Testis (tissue), 2 donors: ENCODE data around the gene NARF.

ENCODE experiments used
- POLR2A ChIP-seq: fragments of 450-650 bp; IDR thresholded peaks from one replicate; pipeline ENCODE4 v1.6.1; 2017; ENCODE audit warnings: antibody characterized with exemption, mild to moderate bottlenecking, moderate library complexity
- TF ChIP-seq, protein P1 (sequence below), 3 experiments: fragments of 450-650 bp in 2 of 3; fragments of 200-600 bp in 1 of 3; sonication (generic) in 1 of 3; IDR thresholded peaks; one replicate each; pipeline ENCODE4 v1.5.1; 2016 to 2019; ENCODE audit warnings: antibody characterized with exemption in 3 of 3, mild to moderate bottlenecking in 2 of 3, moderate library complexity in 1 of 3

GRCh38 chr17:82474223-82475010 lies 15.9 kb downstream of the NARF start:
- TF ChIP-seq POLR2A = no peak
- TF ChIP-seq, protein P1, sequence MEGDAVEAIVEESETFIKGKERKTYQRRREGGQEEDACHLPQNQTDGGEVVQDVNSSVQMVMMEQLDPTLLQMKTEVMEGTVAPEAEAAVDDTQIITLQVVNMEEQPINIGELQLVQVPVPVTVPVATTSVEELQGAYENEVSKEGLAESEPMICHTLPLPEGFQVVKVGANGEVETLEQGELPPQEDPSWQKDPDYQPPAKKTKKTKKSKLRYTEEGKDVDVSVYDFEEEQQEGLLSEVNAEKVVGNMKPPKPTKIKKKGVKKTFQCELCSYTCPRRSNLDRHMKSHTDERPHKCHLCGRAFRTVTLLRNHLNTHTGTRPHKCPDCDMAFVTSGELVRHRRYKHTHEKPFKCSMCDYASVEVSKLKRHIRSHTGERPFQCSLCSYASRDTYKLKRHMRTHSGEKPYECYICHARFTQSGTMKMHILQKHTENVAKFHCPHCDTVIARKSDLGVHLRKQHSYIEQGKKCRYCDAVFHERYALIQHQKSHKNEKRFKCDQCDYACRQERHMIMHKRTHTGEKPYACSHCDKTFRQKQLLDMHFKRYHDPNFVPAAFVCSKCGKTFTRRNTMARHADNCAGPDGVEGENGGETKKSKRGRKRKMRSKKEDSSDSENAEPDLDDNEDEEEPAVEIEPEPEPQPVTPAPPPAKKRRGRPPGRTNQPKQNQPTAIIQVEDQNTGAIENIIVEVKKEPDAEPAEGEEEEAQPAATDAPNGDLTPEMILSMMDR (IDR thresholded peaks at IDR 0.05) = no peak
